Testis (tissue), 3 donors: ENCODE measurements around the gene CADPS. TPM values are rescaled to one million over a fixed set of nuclear protein-coding genes. Genes with fewer than 3 reads are reported as not detected.

Experiments
- DNase-seq: peaks from one replicate; pipeline ENCODE4 v3.0.0-alpha.2; 2019
- H3K27ac ChIP-seq, 2 donors: fragments of 200-600 bp; sonication (generic); one replicate each; pipeline ENCODE4 v1.5.1; 2019
- H3K27me3 ChIP-seq: fragments of 200-600 bp; sonication (generic); one replicate; pipeline ENCODE4 v1.5.1; 2019
- H3K36me3 ChIP-seq: fragments of 200-600 bp; sonication (generic); one replicate; pipeline ENCODE4 v1.5.1; 2017; ENCODE audit warnings: low read depth; ENCODE audit errors: missing control alignments
- H3K4me1 ChIP-seq: fragments of 200-600 bp; sonication (generic); one replicate; pipeline ENCODE4 v1.5.1; 2019
- H3K4me3 ChIP-seq, 2 donors: fragments of 200-600 bp; sonication (generic); one replicate each; pipeline ENCODE4 v1.5.1; 2017 to 2019
- H3K9me3 ChIP-seq: fragments of 200-600 bp; sonication (generic); one replicate; pipeline ENCODE4 v1.5.1; 2017
- POLR2A ChIP-seq: fragments of 450-650 bp; IDR thresholded peaks from one replicate; pipeline ENCODE4 v1.6.1; 2017; ENCODE audit warnings: antibody characterized with exemption, mild to moderate bottlenecking, moderate library complexity
- WGBS, 2 donors: methylation state at CpG; one replicate each; pipeline ENCODE4 v1.1.5; 2018; 5-methylcytosine and 5-hydroxymethylcytosine counted together
- intact Hi-C: fragments of 100-400 bp; cut with DNase I; formaldehyde crosslinking; loops from one replicate; pipeline ENCODE4 v1.15.1; 2023; ENCODE audit warnings: low total_unique reads
- polyA plus RNA-seq: library from polyadenylated mRNA; stranded (reverse); fragments of 350-450 nt; fragmentation: Illumina TruSeq; extraction: RNeasy Lipid Tissue Mini Kit (QIAGEN cat#74804); gene quantifications from one replicate; pipeline ENCODE4 v1.2.3, GENCODE V29; 2014; ENCODE audit warnings: low read depth, low replicate concordance; ENCODE audit not compliant: insufficient read depth
- total RNA-seq, 2 donors: library from RNA; depleted of rRNA; stranded (reverse); fragments of >200 nt; gene quantifications; one replicate each; pipeline ENCODE4 v1.2.3, GENCODE V29; 2016
- TF ChIP-seq, protein P1 (sequence below), 3 experiments: fragments of 450-650 bp in 2 of 3; fragments of 200-600 bp in 1 of 3; sonication (generic) in 1 of 3; IDR thresholded peaks; one replicate each; pipeline ENCODE4 v1.5.1; 2016 to 2019; ENCODE audit warnings: antibody characterized with exemption in 3 of 3, mild to moderate bottlenecking in 2 of 3, moderate library complexity in 1 of 3

CADPS gene
- total and polyA plus RNA-seq, 3 donors from 2014 or later = 8.6 to 56.4 (median 21.6) TPM

DNA sequence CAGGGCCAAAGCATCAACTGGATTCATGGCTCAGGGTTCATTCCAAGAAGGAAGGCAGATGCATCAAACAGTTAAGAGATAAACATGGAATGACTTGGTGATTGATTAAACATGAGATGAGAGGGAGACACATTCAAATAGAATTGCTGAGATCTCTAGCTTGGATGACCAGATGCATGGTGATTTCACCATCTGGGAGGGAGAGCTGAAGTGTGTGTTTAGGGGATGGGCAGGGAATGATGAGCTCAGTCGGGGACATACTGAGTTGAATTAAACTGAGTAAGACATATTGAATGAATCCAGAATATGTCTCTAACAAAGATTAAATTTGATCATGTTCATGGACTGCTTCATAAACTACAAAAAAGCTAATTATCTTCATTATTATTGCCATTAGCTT is 35.5 kb downstream of the CADPS start:
- Histone ChIP-seq H3K4me1 (no peaks in the 10 kb centered on the region), H3K27ac (no peak overlapping the region), H3K9me3 (no peaks in the 10 kb centered on the region), H3K27me3 (no peaks in the 10 kb centered on the region), H3K4me3 (no peak overlapping the region), H3K36me3 (no peaks in the 10 kb centered on the region)
- intact Hi-C loops = no loop called here
- 77 to 91% methylated on average over 1 of the region's 1 CpG for WGBS, 2 donors
- TF ChIP-seq, protein P1, sequence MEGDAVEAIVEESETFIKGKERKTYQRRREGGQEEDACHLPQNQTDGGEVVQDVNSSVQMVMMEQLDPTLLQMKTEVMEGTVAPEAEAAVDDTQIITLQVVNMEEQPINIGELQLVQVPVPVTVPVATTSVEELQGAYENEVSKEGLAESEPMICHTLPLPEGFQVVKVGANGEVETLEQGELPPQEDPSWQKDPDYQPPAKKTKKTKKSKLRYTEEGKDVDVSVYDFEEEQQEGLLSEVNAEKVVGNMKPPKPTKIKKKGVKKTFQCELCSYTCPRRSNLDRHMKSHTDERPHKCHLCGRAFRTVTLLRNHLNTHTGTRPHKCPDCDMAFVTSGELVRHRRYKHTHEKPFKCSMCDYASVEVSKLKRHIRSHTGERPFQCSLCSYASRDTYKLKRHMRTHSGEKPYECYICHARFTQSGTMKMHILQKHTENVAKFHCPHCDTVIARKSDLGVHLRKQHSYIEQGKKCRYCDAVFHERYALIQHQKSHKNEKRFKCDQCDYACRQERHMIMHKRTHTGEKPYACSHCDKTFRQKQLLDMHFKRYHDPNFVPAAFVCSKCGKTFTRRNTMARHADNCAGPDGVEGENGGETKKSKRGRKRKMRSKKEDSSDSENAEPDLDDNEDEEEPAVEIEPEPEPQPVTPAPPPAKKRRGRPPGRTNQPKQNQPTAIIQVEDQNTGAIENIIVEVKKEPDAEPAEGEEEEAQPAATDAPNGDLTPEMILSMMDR (IDR thresholded peaks at IDR 0.05) = no peak
- TF ChIP-seq POLR2A = no peak
- no peak for DNase-seq

DNA sequence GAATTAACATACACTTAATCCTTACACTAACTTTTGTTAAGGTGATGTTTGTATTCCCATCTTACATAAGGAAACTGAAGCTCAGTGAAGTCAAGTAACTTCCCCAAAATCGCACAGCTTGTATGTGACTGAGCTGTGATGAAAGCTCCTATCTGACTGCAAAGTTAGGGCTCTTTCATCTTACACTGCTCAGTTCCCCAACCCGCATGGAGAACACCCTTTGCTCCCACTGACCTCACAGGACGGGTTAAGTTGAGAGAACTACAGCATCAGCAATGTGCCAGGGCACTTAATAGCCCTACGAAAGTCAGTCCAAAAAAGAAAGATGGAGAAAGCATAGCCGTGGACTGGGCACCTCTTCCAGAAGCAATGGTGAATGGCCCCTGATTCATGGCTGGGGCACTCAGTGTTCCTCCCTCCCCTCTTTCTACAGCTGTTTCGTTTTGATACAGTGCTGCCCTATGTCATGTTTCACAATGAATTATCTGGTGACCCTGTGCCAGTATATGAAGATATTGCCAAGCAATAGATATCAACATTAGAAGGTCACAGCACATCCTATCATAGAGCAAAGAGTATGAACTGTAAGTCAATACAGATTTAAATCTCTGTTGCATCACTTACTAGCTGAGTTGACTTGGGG is 38.0 kb downstream of the CADPS start:
- Histone ChIP-seq H3K36me3 (no peaks in the 10 kb centered on the region), H3K9me3 (no peaks in the 10 kb centered on the region), H3K4me3 (no peak overlapping the region), H3K27ac (no peak overlapping the region), H3K4me1 (no peaks in the 10 kb centered on the region), H3K27me3 (no peaks in the 10 kb centered on the region)
- intact Hi-C loops = no loop called here
- TF ChIP-seq POLR2A = no peak
- TF ChIP-seq, protein P1 (IDR thresholded peaks at IDR 0.05) = no peak
- 60 to 68% methylated on average over 6 of the region's 6 CpGs for WGBS, 2 donors
- DNase-seq = no peak

DNA sequence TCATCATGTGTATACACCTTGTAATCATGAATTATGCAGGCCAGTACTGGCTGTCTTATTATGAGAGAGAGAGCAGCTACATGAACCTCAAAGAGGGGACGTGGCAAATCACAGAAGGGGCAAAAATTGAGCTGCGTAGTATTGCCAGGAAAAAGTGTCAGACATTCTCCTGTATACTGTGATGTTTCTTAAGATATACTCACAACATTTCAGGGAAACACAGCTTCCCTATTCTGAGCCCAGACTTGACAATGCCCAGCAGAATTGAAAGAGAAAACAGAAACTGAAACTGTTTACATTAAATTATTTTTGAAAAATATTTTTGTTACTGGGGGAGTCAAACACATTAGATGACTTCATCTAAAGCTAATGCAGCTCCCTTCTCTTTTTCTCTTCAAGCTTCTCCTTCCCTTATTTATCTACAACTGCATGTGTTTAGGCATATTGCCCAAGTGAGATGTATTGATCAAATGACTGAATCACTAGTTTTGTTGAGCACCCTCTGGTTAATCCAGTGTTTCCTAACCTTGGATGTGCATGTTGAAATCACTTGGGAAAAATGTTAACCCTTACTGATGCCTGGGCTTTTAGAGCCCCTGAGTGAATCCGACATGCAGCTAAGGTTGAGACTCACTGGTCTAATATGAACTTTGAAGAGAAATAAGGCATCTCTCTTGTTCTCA is 39.5 kb downstream of the CADPS start:
- 66 to 75% methylated on average over 3 of the region's 3 CpGs for WGBS, 2 donors
- no peaks in the 10 kb centered on the region for H3K27me3 ChIP-seq
- no peak for DNase-seq
- no peaks in the 10 kb centered on the region for H3K36me3 ChIP-seq
- intact Hi-C loops = no loop called here
- H3K27ac ChIP-seq = no peak overlapping the region
- TF ChIP-seq, protein P1 (IDR thresholded peaks at IDR 0.05) = no peak
- no peak for TF ChIP-seq POLR2A
- H3K4me1 ChIP-seq = no peaks in the 10 kb centered on the region
- H3K9me3 ChIP-seq = no peaks in the 10 kb centered on the region
- no peak overlapping the region for H3K4me3 ChIP-seq

DNA sequence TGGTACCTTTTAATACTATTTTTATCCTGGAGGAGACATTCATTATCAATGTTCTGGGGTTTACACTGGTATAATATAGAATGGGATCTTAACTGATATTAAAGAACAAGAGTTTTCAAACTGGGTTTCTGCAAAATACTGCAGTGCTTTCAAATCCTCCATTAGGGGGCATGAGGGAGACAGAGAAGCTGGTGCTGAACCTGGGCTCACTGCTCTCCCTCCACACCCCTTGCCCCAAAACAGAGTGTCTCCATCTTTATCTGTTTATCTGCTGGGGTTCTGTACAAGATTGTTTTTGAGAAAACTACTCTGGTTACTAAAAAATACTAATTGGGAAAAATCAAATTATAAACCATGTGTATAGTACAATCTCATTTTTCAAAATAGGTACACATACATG is 41.7 kb downstream of the CADPS start:
- intact Hi-C loops = no loop called here
- Histone ChIP-seq H3K27ac (no peak overlapping the region), H3K4me1 (no peaks in the 10 kb centered on the region), H3K27me3 (no peaks in the 10 kb centered on the region), H3K36me3 (no peaks in the 10 kb centered on the region), H3K9me3 (no peaks in the 10 kb centered on the region), H3K4me3 (no peak overlapping the region)
- no peak for DNase-seq
- TF ChIP-seq POLR2A = no peak
- TF ChIP-seq, protein P1 (IDR thresholded peaks at IDR 0.05) = peak in 1 of 3 experiments; percentile 33

DNA sequence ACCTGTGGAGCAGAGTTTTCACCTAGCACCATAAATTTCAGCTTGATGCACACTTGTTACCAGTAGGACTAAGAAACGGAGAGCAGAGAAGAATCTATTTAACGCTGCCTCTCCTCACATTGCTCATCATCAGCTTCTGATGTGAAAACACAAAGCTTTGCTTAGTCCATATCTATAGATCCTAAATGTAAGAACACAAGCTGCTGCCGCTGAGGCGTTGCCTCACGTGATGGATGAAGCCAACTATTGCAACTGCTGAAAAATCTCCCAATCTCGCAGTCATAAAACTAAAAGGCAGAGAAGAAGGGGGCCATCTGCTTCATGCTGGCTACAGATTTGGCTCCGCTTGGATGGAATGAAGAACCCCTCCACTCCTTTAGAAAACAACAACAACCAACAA is 42.7 kb downstream of the CADPS start:
- H3K4me1 ChIP-seq = no peaks in the 10 kb centered on the region
- 59 to 68% methylated on average over 7 of the region's 7 CpGs for WGBS, 2 donors

More for the DNA sequence above, 42.7 kb downstream of the CADPS start:
- Histone ChIP-seq H3K9me3 (no peaks in the 10 kb centered on the region), H3K4me3 (no peak overlapping the region), H3K27me3 (no peaks in the 10 kb centered on the region), H3K27ac (no peak overlapping the region), H3K36me3 (no peaks in the 10 kb centered on the region)
- no peak for DNase-seq
- intact Hi-C loops = no loop called here
- TF ChIP-seq, protein P1 (IDR thresholded peaks at IDR 0.05) = no peak
- TF ChIP-seq POLR2A = no peak
